Astrocyte (in vitro differentiated cells and primary cell): ENCODE results near the gene SGSM1.

Source experiments
- EZH2 ChIP-seq: IDR thresholded peaks from 2 replicates; pipeline ENCODE4 v1.6.1; 2012; ENCODE audit warnings: mild to moderate bottlenecking, low read length, inconsistent platforms; ENCODE audit not compliant: insufficient read depth
- TF ChIP-seq, protein P1 (sequence below): IDR thresholded peaks from 2 replicates; pipeline ENCODE4 v1.5.1; 2011; ENCODE audit warnings: low read depth, mild to moderate bottlenecking, inconsistent platforms, low read length, moderate library complexity; ENCODE audit not compliant: insufficient read depth

DNA sequence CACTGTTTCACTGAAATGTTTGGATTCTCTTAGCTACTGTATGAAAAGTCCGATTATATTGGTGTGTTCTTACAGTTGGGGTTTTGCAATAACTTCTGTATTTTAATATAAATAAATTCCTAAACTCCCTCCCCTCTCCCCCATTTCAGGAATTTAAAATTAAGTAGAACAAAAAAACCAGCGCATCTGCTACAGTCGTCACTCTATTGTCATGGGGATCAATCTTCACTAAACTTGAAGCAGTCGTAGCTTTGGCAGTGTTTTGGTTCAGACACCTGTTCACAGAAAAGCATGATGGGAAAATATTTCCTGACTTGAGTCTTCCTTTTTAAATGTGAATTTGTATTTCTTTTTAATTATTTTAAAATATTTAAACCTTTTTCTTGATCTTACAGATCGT lies 40.8 kb upstream of the SGSM1 start:
- TF ChIP-seq, protein P1, sequence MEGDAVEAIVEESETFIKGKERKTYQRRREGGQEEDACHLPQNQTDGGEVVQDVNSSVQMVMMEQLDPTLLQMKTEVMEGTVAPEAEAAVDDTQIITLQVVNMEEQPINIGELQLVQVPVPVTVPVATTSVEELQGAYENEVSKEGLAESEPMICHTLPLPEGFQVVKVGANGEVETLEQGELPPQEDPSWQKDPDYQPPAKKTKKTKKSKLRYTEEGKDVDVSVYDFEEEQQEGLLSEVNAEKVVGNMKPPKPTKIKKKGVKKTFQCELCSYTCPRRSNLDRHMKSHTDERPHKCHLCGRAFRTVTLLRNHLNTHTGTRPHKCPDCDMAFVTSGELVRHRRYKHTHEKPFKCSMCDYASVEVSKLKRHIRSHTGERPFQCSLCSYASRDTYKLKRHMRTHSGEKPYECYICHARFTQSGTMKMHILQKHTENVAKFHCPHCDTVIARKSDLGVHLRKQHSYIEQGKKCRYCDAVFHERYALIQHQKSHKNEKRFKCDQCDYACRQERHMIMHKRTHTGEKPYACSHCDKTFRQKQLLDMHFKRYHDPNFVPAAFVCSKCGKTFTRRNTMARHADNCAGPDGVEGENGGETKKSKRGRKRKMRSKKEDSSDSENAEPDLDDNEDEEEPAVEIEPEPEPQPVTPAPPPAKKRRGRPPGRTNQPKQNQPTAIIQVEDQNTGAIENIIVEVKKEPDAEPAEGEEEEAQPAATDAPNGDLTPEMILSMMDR, result no peak
- TF ChIP-seq EZH2, result no peak
